Gastrocnemius medialis (tissue), 4 donors: ENCODE measurements around the gene FAM177B. TPM values are rescaled to one million over a fixed set of nuclear protein-coding genes. Genes with fewer than 3 reads are reported as not detected.

Experiments used
- ATAC-seq, 2 donors: fragments of 150-250 bp; one replicate each; pipeline ENCODE4 v1.9.1; 2016
- DNase-seq, 2 donors: peaks; one replicate each; pipeline ENCODE4 v3.0.0-alpha.2; 2019
- H3K27ac ChIP-seq, 4 donors: fragments of 200-600 bp; sonication (generic); 1 replicate in 1 of 4; 2 replicates in 3 of 4; pipeline ENCODE4 v1.5.1; 2016 to 2018; ENCODE audit warnings: mild to moderate bottlenecking in 2 of 4, moderate library complexity in 1 of 4
- H3K27me3 ChIP-seq, 3 donors: fragments of 200-600 bp; sonication (generic) in 2 of 3; 1 replicate in 1 of 3; 2 replicates in 2 of 3; pipeline versions ENCODE4 v1.5.1 to v1.6.0; 2016 to 2019; ENCODE audit warnings: mild to moderate bottlenecking in 1 of 3, moderate library complexity in 1 of 3
- H3K36me3 ChIP-seq, 2 donors: fragments of 200-600 bp; sonication (generic) in 1 of 2; one replicate each; pipeline ENCODE4 v1.5.1; 2017 to 2018
- H3K4me1 ChIP-seq, 2 donors: fragments of 200-600 bp; sonication (generic) in 1 of 2; one replicate each; pipeline ENCODE4 v1.5.1; 2016 to 2017; ENCODE audit warnings: mild to moderate bottlenecking in 2 of 2
- H3K4me3 ChIP-seq, 4 donors: fragments of 200-600 bp; sonication (generic) in 3 of 4; 1 replicate in 1 of 4; 2 replicates in 3 of 4; pipeline ENCODE4 v1.5.1; 2016 to 2019; ENCODE audit warnings: mild to moderate bottlenecking in 2 of 4
- H3K9me3 ChIP-seq, 3 donors: fragments of 200-600 bp; sonication (generic) in 2 of 3; 1 replicate in 1 of 3; 2 replicates in 2 of 3; pipeline ENCODE4 v1.5.1; 2016 to 2019
- CTCF ChIP-seq, 5 experiments: fragments of 450-650 bp in 3 of 5; fragments of 200-600 bp in 2 of 5; sonication (generic) in 2 of 5; IDR thresholded peaks in 4 of 5; conservative IDR thresholded peaks in 1 of 5; 1 replicate in 4 of 5; 2 replicates in 1 of 5; pipeline ENCODE4 v1.5.1; 2016 to 2019; ENCODE audit warnings: antibody characterized with exemption in 5 of 5, mild to moderate bottlenecking in 3 of 5, moderate library complexity in 3 of 5
- POLR2A ChIP-seq, 2 donors: fragments of 450-650 bp; IDR thresholded peaks; one replicate each; pipeline ENCODE4 v1.6.1; 2017; ENCODE audit warnings: antibody characterized with exemption in 2 of 2, mild to moderate bottlenecking in 2 of 2, moderate library complexity in 2 of 2
- in situ Hi-C, 4 donors: fragments of 200-750 bp; cut with MboI; loops; one replicate each; pipeline versions ENCODE4 v1.15.0 to v1.8.0; 2017; ENCODE audit warnings: low sequenced_read_pairs in 4 of 4
- intact Hi-C: fragments of 100-400 bp; cut with DNase I; formaldehyde crosslinking; loops from one replicate; pipeline ENCODE4 v1.15.1; 2023; ENCODE audit warnings: low total_unique reads
- total RNA-seq, 4 donors: library from RNA; depleted of rRNA; stranded (reverse); fragments of >200 nt; gene quantifications; one replicate each; pipeline versions ENCODE4 v1.1.0 to v1.2.3, GENCODE V29; 2016

FAM177B gene
- total RNA-seq, 4 donors from 2014 or later: 0.39 TPM; not detected in 3

GRCh38 chr1:222785529-222785928 is 48.5 kb downstream of the FAM177B start:
- in situ Hi-C loops: no loop called here

GRCh38 chr1:222786121-222786520 is 49.1 kb downstream of the FAM177B start:
- H3K4me1 ChIP-seq: no peaks in the 10 kb centered on the region
- no peak overlapping the region for H3K27ac ChIP-seq
- no peak overlapping the region for H3K4me3 ChIP-seq
- in situ Hi-C loops (no loop called here), intact Hi-C loops (no loop called here)
- DNase-seq (no peak), ATAC-seq (no peak)
- H3K36me3 ChIP-seq: no peaks in the 10 kb centered on the region
- no peak for TF ChIP-seq POLR2A (IDR thresholded peaks at IDR 0.05)
- TF ChIP-seq CTCF (IDR thresholded peaks at IDR 0.05 in 4 of 5, conservative IDR thresholded peaks at IDR 0.05 in 1 of 5): no peak
- no peaks in the 10 kb centered on the region for H3K27me3 ChIP-seq
- H3K9me3 ChIP-seq: no peaks in the 10 kb centered on the region

More at GRCh38 chr1:222785529-222785928, 48.5 kb downstream of the FAM177B start:
- no peak overlapping the region for H3K27ac ChIP-seq
- H3K36me3 ChIP-seq: no peaks in the 10 kb centered on the region
- ATAC-seq (no peak), DNase-seq (no peak)
- H3K9me3 ChIP-seq: no peaks in the 10 kb centered on the region
- H3K4me1 ChIP-seq: no peaks in the 10 kb centered on the region
- no peaks in the 10 kb centered on the region for H3K27me3 ChIP-seq
- no peak for TF ChIP-seq POLR2A (IDR thresholded peaks at IDR 0.05)
- TF ChIP-seq CTCF (IDR thresholded peaks at IDR 0.05 in 4 of 5, conservative IDR thresholded peaks at IDR 0.05 in 1 of 5): no peak
- intact Hi-C loops: no loop called here
- no peak overlapping the region for H3K4me3 ChIP-seq

GRCh38 chr1:222787729-222788128 is 50.7 kb downstream of the FAM177B start:
- TF ChIP-seq CTCF (IDR thresholded peaks at IDR 0.05 in 4 of 5, conservative IDR thresholded peaks at IDR 0.05 in 1 of 5): no peak
- no peak for TF ChIP-seq POLR2A (IDR thresholded peaks at IDR 0.05)
- no peak for DNase-seq
- H3K4me3 ChIP-seq: no peak overlapping the region
- H3K4me1 ChIP-seq: no peaks in the 10 kb centered on the region
- H3K27me3 ChIP-seq: no peaks in the 10 kb centered on the region
- H3K27ac ChIP-seq: no peak overlapping the region
- no peaks in the 10 kb centered on the region for H3K36me3 ChIP-seq
- H3K9me3 ChIP-seq: no peaks in the 10 kb centered on the region
- in situ Hi-C loops: no loop called here
- ATAC-seq: no peak
- intact Hi-C loops: no loop called here

GRCh38 chr1:222788402-222789156 is 51.6 kb downstream of the FAM177B start:
- ATAC-seq (no peak), DNase-seq (no peak)
- H3K4me3 ChIP-seq: no peak overlapping the region
- no peaks in the 10 kb centered on the region for H3K27me3 ChIP-seq
- no peak for TF ChIP-seq POLR2A (IDR thresholded peaks at IDR 0.05)
- no peaks in the 10 kb centered on the region for H3K9me3 ChIP-seq
- no peaks in the 10 kb centered on the region for H3K4me1 ChIP-seq
- in situ Hi-C loops (no loop called here), intact Hi-C loops (no loop called here)
- no peak overlapping the region for H3K27ac ChIP-seq
- no peaks in the 10 kb centered on the region for H3K36me3 ChIP-seq

- in situ Hi-C loops (loop anchor here (5.0 to 10.0 kb wide), 4 partner anchors 292 to 305 kb away; no protein-coding TSS in a partner anchor), intact Hi-C loops (no loop called here)
- H3K27me3 ChIP-seq: no peaks in the 10 kb centered on the region
- no peaks in the 10 kb centered on the region for H3K9me3 ChIP-seq
- DNase-seq: no peak
- H3K36me3 ChIP-seq: no peaks in the 10 kb centered on the region
- H3K4me3 ChIP-seq: no peak overlapping the region
- ATAC-seq: no peak
- TF ChIP-seq POLR2A (IDR thresholded peaks at IDR 0.05): no peak
- no peak for TF ChIP-seq CTCF (IDR thresholded peaks at IDR 0.05 in 4 of 5, conservative IDR thresholded peaks at IDR 0.05 in 1 of 5)
- no peaks in the 10 kb centered on the region for H3K4me1 ChIP-seq
- no peak overlapping the region for H3K27ac ChIP-seq
These were observed 53.1 kb downstream of the FAM177B start for GRCh38 chr1:222790115-222790514.
